Progenitor cell of endocrine pancreas (in vitro differentiated cells): ENCODE results near the gene SORL1. TPM values are rescaled to one million over a fixed set of nuclear protein-coding genes. Genes with fewer than 3 reads are reported as not detected.

Experiments used
- DNase-seq: peaks from one replicate; pipeline ENCODE4 v3.0.0; 2021; ENCODE audit warnings: low spot score; ENCODE audit not compliant: unreplicated experiment
- H3K27ac Mint-ChIP-seq: 2 replicates; pipeline ENCODE4 v1.8.0; 2021; ENCODE audit warnings: mild to moderate bottlenecking, moderate library complexity, mixed read lengths
- H3K27me3 Mint-ChIP-seq: 2 replicates; pipeline ENCODE4 v1.8.0; 2021; ENCODE audit warnings: mixed read lengths
- H3K36me3 Mint-ChIP-seq: 2 replicates; pipeline ENCODE4 v1.8.0; 2022; ENCODE audit warnings: mixed read lengths; ENCODE audit not compliant: insufficient read depth
- H3K4me1 Mint-ChIP-seq: 2 replicates; pipeline ENCODE4 v1.8.0; 2021; ENCODE audit warnings: low read depth, mixed read lengths
- H3K4me3 Mint-ChIP-seq: 2 replicates; pipeline ENCODE4 v1.8.0; 2021; ENCODE audit warnings: low read depth, mild to moderate bottlenecking, moderate library complexity, mixed read lengths
- H3K9me3 Mint-ChIP-seq: 2 replicates; pipeline ENCODE4 v1.8.0; 2021; ENCODE audit warnings: low read depth, mixed read lengths
- CTCF ChIP-seq: fragments of 200-600 bp; sonication (generic); IDR thresholded peaks from one replicate; pipeline ENCODE4 v1.5.0; 2021; ENCODE audit warnings: antibody characterized with exemption, mild to moderate bottlenecking; ENCODE audit not compliant: unreplicated experiment
- total RNA-seq: library from RNA; stranded (reverse); gene quantifications from 2 replicates; pipeline ENCODE4 v1.2.1, GENCODE V29; 2021

SORL1 gene
- total RNA-seq, 1 donor from 2014 or later, result 31.8 TPM

- Mint-ChIP-seq H3K9me3 (no peaks in the 10 kb centered on the region), H3K4me1 (no peaks in the 10 kb centered on the region), H3K36me3 (no peaks in the 10 kb centered on the region), H3K4me3 (no peak overlapping the region), H3K27ac (no peak overlapping the region), H3K27me3 (peaks cover 10% of the 10 kb centered on the region)
- no peak for TF ChIP-seq CTCF
- DNase-seq, result no peak
Observed at GRCh38 chr11:121437686-121438078, 14.4 kb upstream of the SORL1 start.

GRCh38 chr11:121439337-121439736 is 12.8 kb upstream of the SORL1 start:
- H3K27ac Mint-ChIP-seq, result no peak overlapping the region
- H3K36me3 Mint-ChIP-seq, result no peaks in the 10 kb centered on the region
- H3K4me1 Mint-ChIP-seq, result no peaks in the 10 kb centered on the region
- no peaks in the 10 kb centered on the region for H3K9me3 Mint-ChIP-seq
- no peak overlapping the region for H3K4me3 Mint-ChIP-seq
- peaks cover 10% of the 10 kb centered on the region for H3K27me3 Mint-ChIP-seq
- no peak for DNase-seq
- TF ChIP-seq CTCF, result no peak

- peaks cover 10% of the 10 kb centered on the region for H3K27me3 Mint-ChIP-seq
- no peak overlapping the region for H3K4me3 Mint-ChIP-seq
- no peak for DNase-seq
- no peaks in the 10 kb centered on the region for H3K9me3 Mint-ChIP-seq
- no peaks in the 10 kb centered on the region for H3K4me1 Mint-ChIP-seq
- no peaks in the 10 kb centered on the region for H3K36me3 Mint-ChIP-seq
- H3K27ac Mint-ChIP-seq, result no peak overlapping the region
- TF ChIP-seq CTCF, result no peak
Observed at GRCh38 chr11:121439759-121440158, 12.4 kb upstream of the SORL1 start.

- no peak for DNase-seq
- H3K4me1 Mint-ChIP-seq, result peaks cover 9% of the 10 kb centered on the region
Observed at GRCh38 chr11:121441521-121441920, 10.6 kb upstream of the SORL1 start.

GRCh38 chr11:121443688-121444275 is 8.3 kb upstream of the SORL1 start:
- H3K27ac Mint-ChIP-seq, result no peak overlapping the region
- H3K4me3 Mint-ChIP-seq, result no peak overlapping the region
- no peak for DNase-seq
- no peaks in the 10 kb centered on the region for H3K36me3 Mint-ChIP-seq
- peaks cover 11% of the 10 kb centered on the region for H3K4me1 Mint-ChIP-seq
- no peak for TF ChIP-seq CTCF
- H3K9me3 Mint-ChIP-seq, result no peaks in the 10 kb centered on the region
- no peaks in the 10 kb centered on the region for H3K27me3 Mint-ChIP-seq

More at GRCh38 chr11:121441521-121441920, 10.6 kb upstream of the SORL1 start:
- H3K9me3 Mint-ChIP-seq, result no peaks in the 10 kb centered on the region
- peaks cover 4% of the 10 kb centered on the region for H3K27me3 Mint-ChIP-seq
- H3K36me3 Mint-ChIP-seq, result no peaks in the 10 kb centered on the region
- no peak overlapping the region for H3K27ac Mint-ChIP-seq
- H3K4me3 Mint-ChIP-seq, result no peak overlapping the region
- TF ChIP-seq CTCF, result no peak
